GM18498 (cell line): ENCODE results near the gene KIAA1671.

Source experiments
- ATAC-seq: cut with Tn5 transposase; IDR thresholded peaks from one replicate; pipeline ENCODE4 v1.9.1; 2021; ENCODE audit warnings: mild to moderate bottlenecking, moderate library complexity; ENCODE audit not compliant: unreplicated experiment

KIAA1671 gene

DNA sequence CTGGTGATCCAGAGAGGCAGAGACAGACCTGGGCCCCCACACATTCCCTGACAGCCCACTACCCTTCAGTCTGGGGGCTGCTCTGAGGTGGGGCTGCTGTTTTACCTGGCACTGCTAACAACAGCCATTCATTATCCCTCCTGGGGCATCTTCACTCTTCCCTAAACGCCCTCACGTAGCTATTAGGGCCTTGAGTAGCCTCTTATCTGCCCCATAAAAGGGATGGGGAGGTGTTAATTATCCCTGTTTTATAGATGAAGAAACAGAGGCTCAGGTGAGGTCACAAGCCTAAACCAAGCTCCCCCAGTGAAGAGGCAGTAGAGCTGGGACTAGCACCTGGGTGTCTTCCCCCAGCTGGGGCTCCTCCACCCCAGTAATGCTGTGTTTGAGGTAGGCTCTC, 79.5 kb downstream of the KIAA1671 start:
- no peak for ATAC-seq

DNA sequence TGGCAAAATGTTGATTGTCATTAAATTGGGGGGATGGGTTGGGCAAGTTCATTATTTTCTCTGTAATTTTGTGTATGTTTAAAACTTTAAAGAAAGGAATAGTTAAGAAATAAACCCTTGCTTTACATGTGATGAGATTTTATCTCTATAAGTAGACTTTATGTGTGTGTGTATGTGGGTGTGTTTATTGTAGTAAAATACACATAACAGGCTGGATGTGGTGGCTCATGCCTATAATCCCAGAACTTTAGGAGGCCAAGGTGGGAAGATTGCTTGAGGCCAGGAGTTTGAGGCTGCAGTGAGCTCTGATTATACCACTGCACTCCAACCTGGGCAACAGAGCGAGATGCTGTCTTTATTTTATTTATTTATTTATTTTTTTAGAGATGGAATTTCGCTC, 83.2 kb downstream of the KIAA1671 start:
- no peak for ATAC-seq

DNA sequence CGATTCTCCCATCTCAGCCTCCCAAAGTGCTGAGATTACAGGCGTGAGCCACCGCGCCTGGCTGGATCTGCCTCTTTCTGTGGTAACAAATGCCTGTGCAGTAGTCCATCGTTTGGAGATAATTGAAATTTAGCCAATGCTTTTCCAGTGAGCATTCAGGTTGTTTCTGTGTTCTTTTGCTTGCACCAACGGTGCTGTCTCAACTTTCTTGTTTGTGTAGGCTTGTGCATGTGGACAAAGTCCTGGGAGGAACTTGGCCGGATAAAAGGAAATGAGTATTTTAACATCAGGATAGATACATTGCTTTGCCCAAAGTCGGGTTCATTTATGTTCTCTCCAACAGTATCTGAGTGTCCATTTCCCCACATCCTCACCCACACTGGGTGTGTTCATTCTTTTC, 85.7 kb downstream of the KIAA1671 start:
- ATAC-seq, result no peak

DNA sequence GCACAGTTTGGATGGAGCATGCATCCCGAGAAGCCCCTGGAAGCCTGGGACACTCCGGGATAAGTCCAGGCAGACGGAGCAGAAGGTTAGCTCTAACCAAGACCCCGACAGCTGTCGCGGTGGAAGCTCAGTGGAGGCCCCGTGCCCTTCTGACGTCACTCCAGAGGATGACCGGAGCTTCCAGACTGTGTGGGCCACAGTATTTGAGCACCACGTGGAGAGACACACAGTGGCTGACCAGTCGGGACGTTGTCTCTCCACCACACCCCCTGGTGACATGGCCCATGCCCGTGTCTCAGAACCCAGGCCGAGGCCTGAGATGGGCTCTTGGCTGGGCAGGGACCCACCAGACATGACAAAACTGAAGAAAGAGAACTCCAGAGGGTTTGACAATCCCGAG, 86.3 kb downstream of the KIAA1671 start:
- no peak for ATAC-seq

DNA sequence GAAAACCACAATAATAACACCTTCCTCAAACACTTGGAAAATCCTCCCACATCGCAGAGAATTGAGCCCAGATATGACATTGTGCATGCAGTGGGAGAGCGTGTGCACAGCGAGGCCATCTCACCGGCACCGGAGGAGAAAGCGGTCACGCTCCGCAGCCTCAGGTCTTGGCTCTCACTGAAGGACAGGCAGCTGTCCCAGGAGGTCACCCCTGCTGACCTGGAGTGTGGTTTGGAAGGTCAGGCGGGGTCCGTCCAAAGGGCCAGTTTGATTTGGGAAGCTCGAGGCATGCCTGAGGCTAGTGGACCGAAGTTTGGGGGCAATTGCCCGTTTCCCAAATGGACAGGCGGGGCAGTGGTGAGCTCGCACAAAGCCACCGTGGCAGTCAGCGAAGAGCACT, 86.7 kb downstream of the KIAA1671 start:
- no peak for ATAC-seq

DNA sequence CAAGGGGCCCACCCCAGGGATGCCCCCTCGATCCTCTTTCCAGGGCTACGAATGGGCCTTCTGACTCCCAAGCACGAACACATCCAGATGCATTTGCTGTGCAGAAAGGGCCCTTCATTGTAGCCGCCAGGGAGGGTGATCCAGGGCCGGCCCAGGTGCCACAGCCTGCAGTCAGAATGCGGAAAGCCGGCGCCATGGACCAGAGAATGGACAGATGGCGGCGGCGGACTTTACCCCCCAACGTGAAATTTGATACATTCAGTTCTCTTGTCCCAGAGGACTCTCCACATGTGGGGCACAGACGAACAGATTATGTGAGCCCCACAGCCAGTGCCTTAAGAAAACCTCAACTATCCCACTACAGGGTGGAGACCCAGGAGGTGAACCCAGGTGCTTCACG, 87.2 kb downstream of the KIAA1671 start:
- ATAC-seq, result no peak

DNA sequence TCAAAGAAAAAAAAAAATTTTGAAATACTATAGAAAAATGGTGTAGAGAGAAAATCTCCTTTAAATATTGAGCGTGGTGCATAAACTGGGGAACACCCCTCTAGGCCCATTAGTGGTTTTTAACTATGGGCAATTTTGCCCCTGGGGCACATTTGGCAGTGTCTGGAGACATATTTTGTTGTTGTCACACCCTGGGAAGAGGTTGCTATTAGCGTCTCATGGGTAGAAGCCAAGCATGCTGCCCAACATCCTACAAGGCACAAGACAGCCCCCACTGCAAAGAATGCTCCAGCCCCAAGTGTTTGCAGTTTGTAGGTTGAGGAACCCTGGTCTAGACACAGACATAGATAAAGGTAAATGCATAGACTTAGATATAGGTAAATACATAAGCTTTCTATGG, 92.6 kb downstream of the KIAA1671 start:
- ATAC-seq, result no peak

DNA sequence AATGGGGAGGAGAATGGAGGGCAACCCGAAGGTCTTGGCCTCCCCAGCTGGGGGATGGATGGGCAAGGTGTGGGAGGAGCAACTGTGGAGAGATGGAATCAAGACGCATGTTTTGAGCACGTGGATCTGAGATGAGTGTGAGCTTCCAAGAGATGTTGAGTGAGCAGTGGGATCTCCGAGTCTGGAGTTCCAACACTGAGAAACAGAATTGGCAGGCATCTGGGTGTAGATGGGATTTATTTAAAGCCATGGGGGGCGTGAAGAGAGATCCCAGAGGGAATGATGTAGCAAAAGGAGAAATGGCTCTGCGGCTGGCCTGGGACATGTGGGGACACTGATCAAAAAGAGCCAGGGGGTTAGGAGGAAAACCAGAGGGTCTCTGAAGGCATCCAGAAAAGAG, 95.6 kb downstream of the KIAA1671 start:
- no peak for ATAC-seq

DNA sequence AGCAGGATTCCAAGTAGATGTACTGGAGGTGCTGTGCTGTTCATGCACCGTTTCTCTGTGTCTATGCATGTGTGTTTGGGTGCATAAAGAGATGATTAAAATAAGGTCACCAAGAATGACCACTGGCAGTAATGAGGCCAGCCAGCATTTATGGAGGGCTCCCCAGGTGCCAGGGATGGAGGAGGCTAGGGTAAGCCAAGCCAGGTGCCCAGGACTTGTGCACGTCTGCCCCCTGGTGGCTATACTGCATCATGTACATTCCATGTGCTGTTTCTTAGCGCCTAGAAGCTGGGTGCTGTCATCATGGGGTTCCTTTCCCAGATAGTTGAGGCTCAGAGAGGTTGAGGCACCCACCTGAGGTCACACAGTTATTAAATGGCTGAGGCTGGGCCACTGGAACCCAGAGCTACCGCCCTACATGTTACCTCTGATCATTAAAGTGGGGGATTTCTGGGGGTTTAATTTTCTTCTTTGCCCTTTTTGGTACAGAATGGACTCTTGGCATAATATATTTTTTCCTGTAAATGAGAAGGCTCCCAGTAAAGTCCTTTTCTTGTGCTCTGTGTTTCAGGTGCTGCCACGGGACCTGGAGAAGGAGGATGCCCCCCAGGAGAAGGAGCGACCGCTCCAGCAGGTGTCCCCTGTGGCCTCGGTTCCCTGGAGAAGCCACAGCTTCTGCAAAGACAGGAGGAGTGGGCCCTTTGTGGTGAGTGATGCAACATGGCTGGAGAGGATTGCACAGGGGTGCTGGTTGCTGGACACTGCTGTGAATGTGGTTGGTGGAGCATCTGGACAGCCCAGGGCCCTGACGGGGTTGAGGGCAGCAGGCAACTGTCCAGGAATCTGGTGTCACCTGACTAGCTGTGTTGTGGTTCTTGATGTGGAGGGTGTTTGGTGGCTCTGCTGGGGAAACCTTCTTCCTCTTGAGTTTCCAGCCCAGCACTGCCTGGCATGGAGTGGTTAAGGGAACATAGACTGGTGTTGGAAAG, 96.4 kb downstream of the KIAA1671 start:
- no peak for ATAC-seq

DNA sequence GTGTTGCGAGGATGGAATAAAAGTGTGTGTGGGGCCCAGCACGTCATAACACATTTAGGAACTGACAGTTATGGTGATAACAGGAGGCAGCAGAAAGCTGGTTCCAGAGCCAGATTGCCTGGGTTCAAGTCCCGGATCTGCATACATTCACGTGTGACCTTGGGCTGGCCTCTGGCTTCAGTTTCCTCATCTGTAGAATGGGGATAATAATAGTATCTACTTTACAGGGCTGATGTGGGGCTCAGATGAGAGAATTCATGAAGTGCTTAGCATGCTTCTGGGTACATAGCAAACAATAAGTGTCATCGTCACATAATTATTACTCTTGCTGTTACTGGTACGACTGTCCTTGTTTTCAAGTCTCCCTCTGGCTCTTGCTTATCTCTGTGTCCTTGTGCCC, 97.3 kb downstream of the KIAA1671 start:
- no peak for ATAC-seq

DNA sequence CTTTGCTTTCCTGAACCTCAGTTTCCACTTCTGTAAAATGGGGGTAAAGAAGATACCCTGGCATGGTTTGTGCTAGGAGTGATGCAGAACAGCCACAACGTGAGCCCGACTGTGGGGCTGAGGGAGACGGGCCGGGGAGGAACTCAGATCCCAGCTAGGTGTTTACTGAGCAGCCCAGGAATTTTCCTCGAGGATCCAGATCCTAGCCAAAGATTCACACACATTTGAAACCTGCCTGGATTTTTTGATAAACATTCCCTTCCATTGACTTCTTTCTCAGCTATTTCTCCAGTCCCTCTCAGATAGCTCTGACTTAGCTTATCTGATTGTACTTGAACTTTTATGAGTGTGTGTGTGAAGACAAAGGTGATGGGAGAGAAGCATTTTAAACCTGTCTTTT, 98.0 kb downstream of the KIAA1671 start:
- ATAC-seq, result no peak

DNA sequence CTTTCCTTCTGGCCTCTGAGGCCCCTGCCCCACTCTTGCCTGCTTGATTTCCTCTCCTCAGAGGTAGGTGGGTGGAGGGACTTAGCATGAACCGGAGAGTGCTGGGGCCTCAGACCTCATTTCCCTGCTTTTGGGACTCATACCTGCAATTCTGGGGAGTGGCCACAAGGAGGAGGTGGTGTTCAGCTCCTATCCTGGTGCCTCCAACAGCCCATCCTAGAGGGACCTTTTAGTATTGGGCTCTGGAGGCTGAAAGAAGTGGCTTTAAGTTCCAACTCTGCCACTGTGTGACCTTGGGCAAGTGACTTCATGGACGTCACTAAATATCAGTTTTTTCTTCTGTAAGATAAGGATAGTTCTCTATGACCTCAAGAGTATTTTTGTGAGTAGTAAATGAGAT, 98.6 kb downstream of the KIAA1671 start:
- no peak for ATAC-seq

DNA sequence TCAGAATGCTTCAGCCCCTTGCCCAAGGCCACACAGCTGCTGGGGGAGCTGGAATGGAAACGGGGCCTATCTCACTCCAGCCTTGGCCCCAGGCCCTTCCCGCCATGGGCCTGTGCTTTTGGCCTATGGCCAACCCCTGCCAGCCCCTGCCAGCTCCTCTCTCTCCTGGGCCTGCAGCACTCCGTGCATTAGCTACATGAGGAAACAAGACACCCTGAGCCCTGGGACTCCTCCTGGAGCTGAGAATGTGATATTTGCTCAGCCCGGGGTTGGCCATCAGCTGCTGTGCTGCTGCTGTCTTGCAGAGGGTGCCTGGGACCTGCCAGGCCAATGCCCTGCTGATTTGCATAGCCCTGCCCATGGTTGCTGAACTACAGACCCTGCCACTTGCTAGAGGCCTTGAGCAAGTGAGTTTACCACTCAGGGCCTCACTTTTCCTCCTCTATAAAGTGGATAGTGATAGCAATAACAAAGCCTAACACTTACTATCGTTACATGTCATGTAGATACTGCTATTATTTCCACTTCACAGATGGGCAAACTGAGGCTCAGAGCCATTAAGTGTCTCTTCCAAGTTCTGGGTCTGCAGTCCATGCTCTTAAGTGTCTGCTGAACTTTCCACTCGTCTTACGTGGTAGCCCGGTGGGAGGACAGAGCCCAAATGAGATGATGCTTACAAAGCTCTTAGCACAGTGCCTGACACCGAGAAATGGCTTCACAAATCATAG, 99.6 kb downstream of the KIAA1671 start:
- no peak for ATAC-seq

DNA sequence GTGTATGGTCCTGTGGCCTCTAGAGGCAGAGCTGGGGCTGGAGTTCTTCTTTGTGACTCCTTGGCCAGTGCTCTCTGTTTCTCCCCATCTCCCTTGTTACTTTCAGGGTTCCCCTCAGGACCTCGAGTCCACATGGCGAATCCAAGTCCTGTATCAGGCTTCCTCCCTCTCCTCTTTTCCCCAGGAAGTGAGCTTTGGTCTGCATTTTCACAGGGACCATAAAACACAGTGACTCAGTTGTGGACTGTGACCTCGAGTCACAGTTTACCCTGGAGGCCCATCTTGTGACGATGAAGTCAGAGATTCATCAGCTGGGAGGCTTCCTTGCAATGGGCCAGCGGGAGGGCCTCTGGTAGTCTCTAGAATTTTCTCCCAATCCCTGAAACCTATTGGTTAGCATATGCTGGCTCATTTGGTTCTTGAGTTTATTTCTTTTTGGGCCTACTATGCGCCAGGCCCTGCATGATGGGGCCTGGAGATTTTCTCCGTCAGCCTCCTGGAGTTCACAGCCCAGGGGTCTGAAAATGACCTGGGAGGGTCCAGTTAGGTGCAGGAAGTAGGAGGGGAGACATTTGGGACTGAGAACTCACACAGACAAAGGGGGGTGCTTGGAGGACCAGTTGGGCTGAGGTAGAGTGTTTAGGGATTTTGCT, 100.8 kb downstream of the KIAA1671 start:
- no peak for ATAC-seq

DNA sequence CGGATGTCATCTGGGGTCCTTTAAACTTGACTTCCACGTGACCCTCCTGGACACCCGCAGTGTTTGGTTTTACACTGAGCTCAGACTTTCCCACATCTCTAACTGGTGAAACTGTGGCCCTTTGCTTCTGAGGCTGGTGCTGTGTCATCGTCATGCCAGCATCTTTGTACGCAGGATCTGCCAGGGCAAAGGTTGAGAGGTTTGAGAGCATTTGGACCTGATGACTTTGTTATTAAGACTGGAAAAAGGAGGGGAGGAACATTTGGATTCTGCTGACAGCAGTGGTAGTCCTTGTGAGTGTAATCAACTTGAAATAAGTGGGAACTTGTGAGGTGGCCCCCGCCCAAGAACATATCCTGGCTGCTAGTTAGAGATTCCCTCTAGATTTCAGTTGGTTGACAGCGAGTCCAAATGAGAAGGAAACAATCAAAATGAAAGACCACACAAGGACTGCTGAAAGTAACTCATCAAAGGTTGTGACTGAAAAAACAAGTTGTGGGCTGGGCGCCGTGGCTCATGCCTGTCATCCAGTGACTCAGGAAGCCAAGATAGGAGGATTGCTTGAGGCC, 102.5 kb downstream of the KIAA1671 start:
- no peak for ATAC-seq

DNA sequence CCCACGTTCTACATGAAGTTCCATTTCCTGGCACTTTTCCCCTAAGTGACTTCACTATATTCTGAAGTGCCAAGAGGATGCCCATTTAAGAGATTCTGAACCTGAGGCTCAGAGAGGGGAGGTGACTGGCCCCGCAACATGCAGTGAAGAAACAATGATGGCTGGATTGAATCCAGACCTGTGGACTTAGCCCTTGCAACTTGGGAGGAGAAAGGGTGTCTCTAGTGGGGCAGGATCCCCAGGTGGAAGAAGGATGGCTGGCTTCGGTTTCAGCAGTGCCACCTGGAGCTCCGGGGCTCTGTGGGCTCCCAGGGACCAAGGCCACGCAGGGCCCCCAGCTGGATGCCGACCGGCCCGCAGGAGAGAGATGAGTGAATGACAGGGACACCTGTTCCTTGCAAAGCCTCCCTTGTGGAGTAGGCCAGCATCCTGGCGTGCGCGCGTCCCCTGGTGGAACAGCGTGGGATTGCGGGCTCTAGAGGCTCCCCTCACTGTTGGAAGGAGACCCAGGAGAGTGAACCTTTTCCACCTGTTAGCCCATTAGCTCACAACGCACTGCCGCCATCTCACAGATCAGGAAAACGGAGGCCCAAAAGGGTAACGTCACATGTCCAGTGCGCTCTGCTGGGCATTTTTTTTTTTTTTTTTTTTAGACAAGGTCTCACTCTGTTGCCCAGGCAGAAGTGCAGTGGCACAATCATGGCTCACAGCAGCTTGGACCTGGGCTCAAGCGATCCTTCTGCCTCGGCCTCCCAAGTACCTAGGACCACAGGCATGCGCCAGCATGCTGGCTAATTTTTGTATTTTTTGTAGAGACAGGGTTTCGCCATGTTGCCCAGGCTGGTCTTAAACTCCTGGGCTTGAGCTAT, 104.7 kb downstream of the KIAA1671 start:
- ATAC-seq, result peak; percentile 65

DNA sequence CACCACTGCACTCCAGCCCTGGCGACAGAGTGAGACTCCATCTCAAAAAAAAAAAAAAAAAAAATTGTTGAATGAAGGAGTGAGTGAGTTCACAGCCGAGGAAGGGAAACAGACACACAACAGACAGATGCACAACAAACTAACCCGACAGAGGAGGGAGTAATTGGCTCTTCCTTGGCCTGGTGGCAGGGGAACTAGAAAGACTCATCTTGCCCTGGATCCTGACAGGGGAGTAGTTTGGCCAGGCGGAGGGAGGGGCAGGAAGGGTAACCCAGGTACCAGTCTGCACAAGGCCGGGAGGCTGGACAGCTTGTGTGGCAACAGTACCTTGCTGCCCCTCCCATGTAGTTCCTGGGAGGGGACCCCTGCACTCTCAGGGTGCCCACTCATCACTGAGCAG, 106.9 kb downstream of the KIAA1671 start:
- no peak for ATAC-seq

DNA sequence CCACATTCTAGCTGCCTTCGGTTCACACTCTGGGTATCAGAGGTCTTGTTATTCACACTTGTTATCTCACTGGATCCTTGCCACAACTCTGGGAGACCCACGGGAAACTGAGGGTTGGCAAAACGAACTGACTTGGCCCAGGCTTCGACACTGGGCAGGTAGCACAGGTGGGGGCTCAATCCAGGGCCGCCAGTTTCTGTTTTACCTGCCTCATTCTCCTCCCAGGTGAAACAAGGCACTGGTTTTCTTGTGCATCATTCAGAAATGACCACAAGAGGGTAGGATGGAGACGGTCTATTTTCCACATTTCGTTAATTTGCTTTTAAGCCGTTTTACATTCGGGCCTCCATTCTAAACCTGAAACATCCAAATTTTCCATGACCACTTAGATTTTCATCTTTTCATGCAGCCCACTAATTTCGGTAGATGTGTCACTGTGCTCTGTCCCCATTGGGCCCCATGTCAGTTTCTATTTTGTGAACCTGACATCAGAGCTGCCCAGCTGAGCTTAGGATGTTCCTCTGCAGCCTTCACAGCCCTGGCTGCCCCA, 108.1 kb downstream of the KIAA1671 start:
- no peak for ATAC-seq

DNA sequence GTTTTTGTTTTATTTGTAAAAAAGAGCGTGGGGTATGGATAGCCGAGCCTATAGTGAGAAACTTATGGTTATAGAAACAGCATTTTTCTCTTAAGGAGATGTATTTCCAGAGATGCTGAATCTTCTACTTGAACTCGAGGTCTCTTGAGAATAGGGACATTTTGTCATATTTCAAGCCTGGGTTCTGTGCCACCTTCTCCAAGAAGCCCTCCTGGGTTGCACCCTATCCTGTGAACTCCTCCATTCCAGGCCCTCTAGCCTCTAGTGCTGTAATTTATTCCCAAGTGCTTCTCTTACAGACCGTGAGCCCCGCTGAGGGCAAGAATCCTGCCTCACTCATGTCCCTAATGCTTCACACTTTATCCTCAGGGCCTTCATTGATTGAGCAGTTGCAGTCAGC, 108.6 kb downstream of the KIAA1671 start:
- no peak for ATAC-seq
